ENCODE results near the gene FUT7.
"Not testable (repeated sequence)": the region's sequence is repeated elsewhere in the genome, so short reads cannot be mapped to it uniquely, and the experiment has no call there.

FUT7 gene

GRCh38 chr9:137048655-137049543 lies 17.0 kb upstream of the FUT7 start:
- no peak for DNase-seq

GRCh38 chr9:137046088-137046787 lies 14.3 kb upstream of the FUT7 start, which contains the start of gene NPDC1:
NPDC1 (minus strand) TSS chr9:137046177; CDS start chr9:137045989, 188 bp downstream.
- peak; percentile 77 for DNase-seq

DNA sequence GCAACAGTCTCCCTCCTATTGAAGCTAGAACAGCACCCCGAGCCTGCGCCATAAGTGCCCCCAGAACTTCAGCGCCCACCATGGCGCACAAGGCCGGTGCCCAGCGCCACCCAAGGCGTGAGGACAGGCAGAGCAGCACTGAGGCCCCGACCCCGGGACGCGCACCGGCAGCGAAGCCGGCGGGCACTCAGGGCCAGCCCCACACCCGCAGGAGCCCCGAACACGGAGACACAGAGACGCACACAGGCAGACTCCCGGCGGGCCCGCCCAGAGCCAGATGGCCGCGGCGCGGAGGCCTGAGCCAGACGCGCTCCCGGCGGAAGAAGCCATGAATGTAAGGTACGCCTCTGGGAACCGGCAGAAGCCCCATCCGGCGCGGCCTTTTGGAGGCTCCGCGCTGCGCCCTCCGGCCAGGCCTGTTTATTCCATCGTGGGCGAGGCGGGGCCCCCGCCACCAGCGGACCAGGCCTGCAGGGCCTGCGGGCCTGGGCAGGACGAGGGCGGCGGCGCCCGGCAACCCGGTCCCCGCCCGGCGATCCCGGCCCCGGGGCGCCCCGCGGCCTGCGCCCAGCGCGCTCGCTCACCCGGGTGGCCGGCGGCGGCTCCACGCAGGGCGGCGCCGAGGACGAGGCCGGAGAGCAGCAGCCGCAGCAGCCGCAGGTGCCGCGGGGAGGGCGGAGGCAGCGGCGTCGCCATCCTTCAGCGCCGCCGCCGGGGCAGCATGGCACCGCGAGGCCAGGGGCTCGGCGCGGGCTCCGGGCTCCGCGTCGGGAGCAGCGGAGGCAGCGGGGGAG lies 13.6 kb upstream of the FUT7 start:
- peak; percentile 41 for DNase-seq

DNA sequence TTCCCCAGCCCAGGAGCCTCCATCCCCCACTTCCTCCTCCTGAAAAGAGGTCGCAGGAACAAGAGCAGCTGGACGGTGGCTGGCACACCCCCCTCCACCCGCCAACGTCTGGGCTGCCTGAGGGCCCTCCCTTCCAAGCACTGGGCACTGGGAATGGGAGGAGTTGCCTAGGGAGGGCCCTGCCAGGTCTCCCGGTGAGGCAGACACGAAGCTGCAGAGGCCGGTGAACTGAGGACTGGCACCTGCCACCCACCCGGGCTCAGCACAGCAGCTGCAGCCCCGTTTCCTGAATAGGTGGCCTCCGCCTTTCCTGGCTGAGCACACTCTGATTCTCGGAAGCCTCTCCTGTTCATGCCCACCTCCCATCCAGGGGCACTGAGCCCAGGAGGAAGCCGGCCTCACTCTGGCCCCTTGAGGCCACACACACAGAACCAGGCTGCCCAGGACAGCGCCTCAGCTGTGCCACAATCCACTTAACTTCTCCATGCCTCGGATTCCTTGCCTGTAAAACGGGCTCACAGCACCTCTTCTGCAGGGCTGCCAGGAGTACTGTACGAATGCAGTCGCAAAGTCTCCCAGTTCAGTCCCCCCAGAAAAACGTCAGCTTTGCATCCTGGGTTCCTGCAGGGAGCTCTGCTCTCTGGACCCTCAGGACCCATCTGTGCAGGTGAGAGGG lies 12.8 kb upstream of the FUT7 start:
- peak; percentile 49 for DNase-seq

GRCh38 chr9:137044037-137044436 lies 12.1 kb upstream of the FUT7 start:
- no peak for DNase-seq

GRCh38 chr9:137042751-137043727 lies 11.2 kb upstream of the FUT7 start:
- DNase-seq: no peak

DNA sequence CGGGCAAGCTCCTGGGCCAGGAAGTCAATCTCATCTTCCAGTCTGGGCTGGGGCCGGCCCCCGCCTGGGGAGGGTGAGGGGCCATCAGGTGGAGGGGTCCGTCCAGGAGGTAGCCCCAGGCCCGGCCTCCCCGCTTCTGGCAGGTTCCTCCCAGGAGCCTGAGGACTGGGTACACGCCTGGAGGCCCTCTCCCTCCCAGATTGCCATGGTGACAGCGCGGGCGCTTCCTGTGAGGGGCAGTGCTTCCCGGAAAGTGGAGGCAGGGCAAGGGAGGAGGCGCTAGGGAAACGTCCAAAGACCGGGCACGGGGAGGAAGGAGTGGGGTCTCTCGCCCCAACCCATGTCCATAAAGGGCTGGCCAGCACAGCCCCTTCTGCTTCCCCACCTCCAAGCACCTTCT lies 9.2 kb upstream of the FUT7 start:
- DNase-seq: no peak

- no peak for DNase-seq
Measured at GRCh38 chr9:137040568-137040967, 8.7 kb upstream of the FUT7 start.

- DNase-seq: no peak
Measured at GRCh38 chr9:137039611-137040366, 7.9 kb upstream of the FUT7 start.

DNA sequence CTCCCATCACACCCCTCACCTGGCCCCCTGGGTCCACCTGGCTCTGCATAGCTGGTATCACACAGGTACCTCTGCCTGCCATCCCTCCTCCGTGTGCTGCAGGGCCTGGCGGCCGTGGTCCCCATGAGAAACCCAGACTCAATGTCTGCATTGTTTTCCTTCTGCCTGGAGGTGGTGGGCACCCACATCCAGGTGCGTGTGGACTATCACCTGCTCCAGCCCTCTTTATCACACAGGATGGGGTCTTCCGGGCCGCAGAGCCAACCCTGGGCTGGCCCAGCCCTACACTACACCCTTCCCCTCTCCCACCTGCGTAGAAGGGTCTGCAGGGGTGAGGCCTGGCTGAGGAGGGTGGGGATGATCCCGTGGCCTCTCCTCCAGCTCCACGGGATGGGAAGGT lies 7.0 kb upstream of the FUT7 start:
- DNase-seq: no peak

- DNase-seq: no peak
Measured at GRCh38 chr9:137037483-137037882, 5.6 kb upstream of the FUT7 start.

- no peak for DNase-seq
Measured at GRCh38 chr9:137037035-137037434, 5.1 kb upstream of the FUT7 start.

- no peak for DNase-seq
Measured at GRCh38 chr9:137035937-137036336, 4.0 kb upstream of the FUT7 start.

DNA sequence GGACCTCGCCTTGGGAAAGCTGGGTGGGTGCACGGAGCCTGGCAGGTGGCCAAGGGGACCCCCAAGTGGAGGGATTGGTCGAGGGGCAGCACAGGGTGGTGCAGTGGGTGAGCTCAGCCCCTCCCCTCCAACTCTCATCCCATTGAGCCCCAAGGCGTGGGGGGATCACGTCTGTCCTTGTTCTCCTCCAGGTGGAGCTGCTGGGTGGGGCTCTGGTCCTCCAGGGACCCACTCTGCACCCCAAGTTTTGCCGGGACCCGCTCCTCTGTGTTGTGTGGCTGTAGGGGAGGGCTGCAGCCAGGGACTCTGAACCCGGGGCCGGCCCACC lies 3.6 kb upstream of the FUT7 start:
- DNase-seq: no peak

DNA sequence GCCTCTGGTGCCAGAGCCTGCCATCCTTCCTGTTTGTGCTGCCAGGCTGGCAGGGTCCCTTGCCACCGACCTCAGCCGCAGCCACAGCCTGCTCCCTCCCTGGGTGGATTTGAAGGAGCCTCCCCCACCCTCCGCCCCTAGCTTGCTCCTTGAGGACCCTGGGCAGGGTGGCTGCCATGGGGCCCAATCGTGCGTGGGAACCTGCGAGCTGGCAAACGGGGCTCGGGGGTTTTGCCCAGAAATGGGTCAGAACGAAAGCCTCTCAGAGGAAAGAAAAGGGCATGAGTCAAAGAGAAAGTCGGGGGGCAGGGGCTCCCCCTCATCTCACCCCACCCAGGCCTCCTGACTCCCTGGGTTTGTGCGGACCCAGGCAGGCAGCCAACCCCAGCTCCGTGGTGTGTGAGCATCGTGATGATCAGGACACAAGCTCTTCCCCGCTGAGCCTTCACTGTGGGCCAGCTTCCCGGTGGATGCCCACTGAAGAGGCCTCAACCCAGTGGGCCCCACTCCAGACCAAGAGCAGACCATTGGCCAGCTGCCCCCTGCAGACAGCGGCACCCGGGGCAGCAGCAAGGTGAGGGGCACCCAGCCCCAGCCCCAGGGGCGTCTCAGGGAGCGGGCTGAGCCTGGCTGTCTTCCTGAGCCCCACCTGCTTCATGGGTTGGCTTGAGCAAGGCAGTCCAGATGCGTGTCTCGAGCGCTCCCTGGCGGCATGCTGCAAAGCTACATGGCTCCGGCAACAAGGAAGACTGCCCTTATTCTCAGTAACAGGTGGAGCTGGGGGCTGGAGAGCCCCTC lies 3.0 kb upstream of the FUT7 start:
- DNase-seq: peak; percentile 66

DNA sequence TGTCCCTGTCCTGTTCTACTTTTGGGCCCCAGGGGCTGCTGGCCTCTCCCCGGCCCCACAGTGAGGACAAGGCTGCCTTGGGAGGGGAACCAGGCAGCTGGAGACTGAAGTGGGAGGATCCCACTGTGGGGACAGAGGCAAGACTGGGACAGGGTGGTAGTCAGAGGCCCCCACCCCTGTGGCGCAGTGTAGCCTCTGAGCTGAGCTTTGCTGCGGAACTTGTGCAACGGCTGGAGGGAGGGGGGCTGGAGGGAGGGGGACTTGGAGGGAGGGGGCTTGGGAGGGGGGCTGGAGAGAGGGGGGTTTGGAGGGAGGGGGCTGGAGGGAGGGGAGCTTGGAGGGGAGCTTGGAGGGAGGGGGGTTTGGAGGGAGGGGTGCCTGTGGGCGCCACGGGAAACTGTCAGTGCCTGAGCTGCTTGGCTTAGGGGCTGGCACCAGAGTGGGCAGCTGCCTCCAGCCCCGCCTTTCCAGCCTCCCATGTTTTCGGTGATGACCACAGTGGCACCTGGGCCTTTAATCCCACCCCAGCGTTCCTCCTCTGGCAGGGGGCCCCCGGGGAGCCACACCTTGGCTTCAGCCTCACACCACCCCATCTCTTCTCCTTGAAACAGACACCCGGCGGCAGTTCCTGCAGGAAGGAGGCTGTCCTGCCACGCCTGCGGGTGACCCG lies 2.3 kb upstream of the FUT7 start:
- no peak for DNase-seq

- not testable (repeated sequence) for DNase-seq
Measured at GRCh38 chr9:137033481-137033880, 1.6 kb upstream of the FUT7 start.

- no peak for DNase-seq
Measured at GRCh38 chr9:137032858-137033257, 970 bp upstream of the FUT7 start.

Measured in NCI-H2107 (cell line).